Inflammatory macrophage treated with lipopolysaccharide for 4 hours (primary cell): Measurements from ENCODE around the gene EIF4G3.
A peak's percentile ranks its signal among the peaks of the same experiment; 100 is the strongest.
"Not testable (repeated sequence)": the region's sequence is repeated elsewhere in the genome, so short reads cannot be mapped to it uniquely, and the experiment has no call there.

Experiments used
- DNase-seq: peaks from one replicate; pipeline ENCODE4 v3.0.0-alpha.2; 2020

EIF4G3 gene

GRCh38 chr1:21104683-21105082, 72.0 kb downstream of the EIF4G3 start:
- DNase-seq = no peak

- peak; percentile 47 for DNase-seq
These were observed 76.2 kb downstream of the EIF4G3 start for GRCh38 chr1:21100481-21100921.

- no peak for DNase-seq
These were observed 76.9 kb downstream of the EIF4G3 start for GRCh38 chr1:21099869-21100131.

- DNase-seq = peak; percentile 85
These were observed 77.4 kb downstream of the EIF4G3 start for GRCh38 chr1:21099034-21099868.

GRCh38 chr1:21098186-21098915, 78.3 kb downstream of the EIF4G3 start:
- no peak for DNase-seq

- no peak for DNase-seq
These were observed 79.0 kb downstream of the EIF4G3 start for GRCh38 chr1:21097729-21098128.

GRCh38 chr1:21095976-21096375, 80.7 kb downstream of the EIF4G3 start:
- DNase-seq = peak; percentile 27

GRCh38 chr1:21094282-21094681, 82.4 kb downstream of the EIF4G3 start:
- not testable (repeated sequence) for DNase-seq

GRCh38 chr1:21093271-21093958, 83.3 kb downstream of the EIF4G3 start:
- DNase-seq = not testable (repeated sequence)

- not testable (repeated sequence) for DNase-seq
These were observed 84.2 kb downstream of the EIF4G3 start for GRCh38 chr1:21092545-21092944.

GRCh38 chr1:21091053-21091690, 85.5 kb downstream of the EIF4G3 start:
- DNase-seq = peak; percentile 89

GRCh38 chr1:21090463-21090862, 86.2 kb downstream of the EIF4G3 start:
- peak; percentile 41 for DNase-seq

- no peak for DNase-seq
These were observed 87.0 kb downstream of the EIF4G3 start for GRCh38 chr1:21089731-21090130.

GRCh38 chr1:21089299-21089698, 87.4 kb downstream of the EIF4G3 start:
- DNase-seq = no peak

GRCh38 chr1:21084111-21084810, 92.4 kb downstream of the EIF4G3 start:
- DNase-seq = peak; percentile 4

GRCh38 chr1:21082073-21082472, 94.6 kb downstream of the EIF4G3 start:
- DNase-seq = no peak

- DNase-seq = peak; percentile 86
These were observed 99.6 kb downstream of the EIF4G3 start for GRCh38 chr1:21077085-21077484.

GRCh38 chr1:21072721-21073120, 104.0 kb downstream of the EIF4G3 start:
- DNase-seq = no peak

GRCh38 chr1:21069549-21069948, 107.1 kb downstream of the EIF4G3 start:
- DNase-seq = no peak

- DNase-seq = no peak
These were observed 107.8 kb downstream of the EIF4G3 start for GRCh38 chr1:21068937-21069336.

GRCh38 chr1:21067551-21068227, 109.0 kb downstream of the EIF4G3 start:
- DNase-seq = no peak
